IMR-90 (cell line): ENCODE results near the gene LMBRD2. TPM values are rescaled to one million over a fixed set of nuclear protein-coding genes. Genes with fewer than 3 reads are reported as not detected.

Experiments used
- ATAC-seq: fragments of 200-7000 bp; cut with Tn5 transposase; 2 replicates; pipeline ENCODE4 v1.9.1; 2020; ENCODE audit warnings: low read depth, mild to moderate bottlenecking, moderate library complexity
- BruUV-seq: library from RNA; stranded (reverse); fragments of 400-500 nt; replicated peaks from 2 replicates; lab custom pipeline; 2021; lab: Mats Ljungman, UMichigan
- CTCF ChIA-PET: fragments of 300-600 bp; formaldehyde crosslinking; extraction: SDS; loops from one replicate; lab custom pipeline; 2021; ENCODE audit warnings: antibody characterized with exemption; lab: Yijun Ruan, JAX
- POLR2A ChIA-PET: fragments of 300-600 bp; sonication (Branson Sonifier 250); formaldehyde crosslinking; loops from one replicate; lab custom pipeline; 2022; ENCODE audit warnings: antibody characterized with exemption; ENCODE audit not compliant: unreplicated experiment; lab: Charles Lee
- DNase-seq: peaks from one replicate; pipeline ENCODE4 v3.0.0; 2013
- H2AFZ ChIP-seq: replicated peaks from 2 replicates; pipeline ENCODE3; 2013; ENCODE audit warnings: low read length, mild to moderate bottlenecking; ENCODE audit not compliant: poor library complexity
- H2AK5ac ChIP-seq: 2 replicates; pipeline ENCODE4 v1.6.1; 2013; ENCODE audit warnings: low read depth, low read length, inconsistent platforms
- H2AK9ac ChIP-seq: replicated peaks from 2 replicates; pipeline ENCODE3; 2013; ENCODE audit warnings: mild to moderate bottlenecking, low read depth, low read length, moderate library complexity; ENCODE audit not compliant: poor library complexity
- H2BK120ac ChIP-seq: 2 replicates; pipeline ENCODE4 v1.6.1; 2013; ENCODE audit warnings: low read depth, low read length, inconsistent platforms
- H2BK15ac ChIP-seq: 3 replicates; pipeline ENCODE4 v1.6.1; 2013; ENCODE audit warnings: low read depth, low read length, inconsistent platforms
- H2BK20ac ChIP-seq: 2 replicates; pipeline ENCODE4 v1.6.1; 2013; ENCODE audit warnings: low read depth, mild to moderate bottlenecking, inconsistent platforms, low read length, moderate library complexity
- H2BK5ac ChIP-seq: 2 replicates; pipeline ENCODE4 v1.6.1; 2013; ENCODE audit warnings: mild to moderate bottlenecking, low read depth, low read length, inconsistent platforms; ENCODE audit not compliant: poor library complexity, severe bottlenecking
- H3K14ac ChIP-seq: replicated peaks from 2 replicates; pipeline ENCODE4 v1.6.1; 2013; ENCODE audit warnings: low read depth, low read length, inconsistent platforms
- H3K18ac ChIP-seq: 2 replicates; pipeline ENCODE4 v1.6.1; 2013; ENCODE audit warnings: low read depth, low read length, control low read depth
- H3K23ac ChIP-seq: 2 replicates; pipeline ENCODE4 v1.6.1; 2013; ENCODE audit warnings: low read depth, low read length, inconsistent platforms
- H3K27ac ChIP-seq: 2 replicates; pipeline ENCODE4 v1.5.1; 2013; ENCODE audit warnings: mild to moderate bottlenecking, control low read depth, low read length; ENCODE audit not compliant: insufficient read depth
- H3K27me3 ChIP-seq: 2 replicates; pipeline ENCODE4 v1.6.1; 2013; ENCODE audit warnings: low read length; ENCODE audit not compliant: control insufficient read depth, insufficient read depth
- H3K36me3 ChIP-seq: 2 replicates; pipeline ENCODE4 v1.6.1; 2013; ENCODE audit warnings: low read length, mixed read lengths; ENCODE audit not compliant: control insufficient read depth, insufficient read depth
- H3K4ac ChIP-seq: 2 replicates; pipeline ENCODE4 v1.6.1; 2013; ENCODE audit warnings: low read depth, low read length, inconsistent platforms
- H3K4me1 ChIP-seq: 2 replicates; pipeline ENCODE4 v1.6.1; 2013; ENCODE audit warnings: low read length, mixed read lengths; ENCODE audit not compliant: control insufficient read depth, insufficient read depth
- H3K4me2 ChIP-seq: 2 replicates; pipeline ENCODE4 v1.6.1; 2013; ENCODE audit warnings: low read depth, mild to moderate bottlenecking, control low read depth, low read length, moderate library complexity
- H3K4me3 ChIP-seq: 2 replicates; pipeline ENCODE4 v1.5.1; 2013; ENCODE audit warnings: low read depth, mild to moderate bottlenecking, control low read depth, low read length, moderate library complexity; ENCODE audit not compliant: insufficient read depth
- H3K56ac ChIP-seq: 2 replicates; pipeline ENCODE4 v1.6.1; 2013; ENCODE audit warnings: low read length, inconsistent platforms; ENCODE audit not compliant: insufficient read depth; ENCODE audit errors: extremely low read depth
- H3K79me1 ChIP-seq, 2 experiments: 2 replicates each; pipeline ENCODE4 v1.6.1; 2013; ENCODE audit warnings: low read length in 2 of 2, inconsistent platforms in 1 of 2, low read depth in 1 of 2
- H3K9ac ChIP-seq: 2 replicates; pipeline ENCODE4 v1.6.1; 2013; ENCODE audit warnings: low read depth, low read length, control low read depth
- H3K9me1 ChIP-seq: 2 replicates; pipeline ENCODE4 v1.6.1; 2013; ENCODE audit warnings: low read length, inconsistent platforms; ENCODE audit not compliant: insufficient read depth
- H3K9me3 ChIP-seq: 2 replicates; pipeline ENCODE4 v1.6.1; 2013; ENCODE audit warnings: low read length; ENCODE audit not compliant: control insufficient read depth, insufficient read depth
- H4K20me1 ChIP-seq: 2 replicates; pipeline ENCODE4 v1.6.1; 2013; ENCODE audit warnings: low read length, inconsistent platforms; ENCODE audit not compliant: insufficient read depth
- H4K5ac ChIP-seq: 2 replicates; pipeline ENCODE4 v1.6.1; 2013; ENCODE audit warnings: mild to moderate bottlenecking, low read depth, low read length, control low read depth
- H4K8ac ChIP-seq, 2 experiments: 2 replicates each; pipeline ENCODE4 v1.6.1; 2013; ENCODE audit warnings: low read depth in 2 of 2, low read length in 2 of 2, control low read depth in 1 of 2, inconsistent platforms in 1 of 2
- H4K91ac ChIP-seq: 2 replicates; pipeline ENCODE4 v1.6.1; 2013; ENCODE audit warnings: low read depth, low read length, inconsistent platforms; ENCODE audit not compliant: insufficient read depth
- CEBPB ChIP-seq: IDR thresholded peaks from 2 replicates; pipeline ENCODE4 v1.6.1; 2012; ENCODE audit warnings: low read depth, low read length, improper control_type of control experiment
- RAD21 ChIP-seq: IDR thresholded peaks from 2 replicates; pipeline ENCODE4 v1.6.1; 2012; ENCODE audit warnings: low read length, improper control_type of control experiment
- WGBS, 2 experiments: methylation state at CpG; one replicate each; pipeline versions ENCODE4 v1.1.5 to v1.1.7; 2013; ENCODE audit warnings: missing lambda C conversion rate in 2 of 2; ENCODE audit not compliant: insufficient read length in 1 of 2; ENCODE audit errors: extremely low coverage in 2 of 2; 5-methylcytosine and 5-hydroxymethylcytosine counted together
- dilution Hi-C: fragments of 300-500 bp; cut with HindIII; formaldehyde crosslinking; loops from one replicate; pipeline ENCODE4 v1.14.3; 2018; ENCODE audit warnings: low sequenced_read_pairs; ENCODE audit not compliant: unreplicated experiment
- in situ Hi-C: fragments of 300-500 bp; cut with MboI; formaldehyde crosslinking; loops from 3 replicates; pipeline ENCODE4 v1.14.3; 2019; ENCODE audit warnings: low sequenced_read_pairs, inconsistent platforms, mixed read lengths
- intact Hi-C: fragments of 100-400 bp; cut with micrococcal nuclease; formaldehyde crosslinking; loops from 2 replicates; pipeline ENCODE4 v1.10.0; 2022
- polyA plus RNA-seq, 3 experiments: library from polyadenylated mRNA; depleted of rRNA; stranded (reverse); fragments of >200 nt; gene quantifications; 2 replicates each; pipeline ENCODE4 v1.2.3, GENCODE V29; 2012; ENCODE audit warnings: low replicate concordance in 1 of 3
- total RNA-seq: library from RNA; depleted of rRNA; stranded (reverse); fragments of >200 nt; gene quantifications from 2 replicates; pipeline ENCODE4 v1.2.3, GENCODE V29; 2012

The LMBRD2 gene
- total and polyA plus RNA-seq, 2 of the 4 experiments (the other 2 are of a cell fraction), result 1.8 to 5.2 TPM

DNA sequence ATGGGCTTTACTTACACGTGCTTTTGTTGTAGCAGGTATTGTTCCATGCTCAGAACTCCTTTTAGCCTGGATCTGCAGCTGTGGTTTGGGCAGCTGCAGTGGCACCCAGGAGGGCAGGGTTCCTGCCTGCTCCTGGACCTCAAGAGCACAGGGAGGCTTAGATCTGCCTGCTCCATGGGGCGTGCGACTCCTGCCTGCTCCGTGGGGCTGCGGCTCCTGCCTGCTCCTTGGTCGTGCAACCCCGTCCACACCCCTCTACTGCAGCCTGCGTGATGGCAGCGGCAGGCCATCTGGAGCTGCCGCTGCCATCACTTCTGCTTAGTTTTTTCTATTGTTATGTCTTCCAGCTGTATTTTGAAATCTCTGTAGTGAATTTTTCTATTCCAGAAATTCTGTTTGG is 73.3 kb downstream of the LMBRD2 start:
- Histone ChIP-seq H3K23ac (no peak overlapping the region), H3K4me2 (no peak overlapping the region), H3K27ac (no peak overlapping the region), H3K79me1 (no peaks in the 10 kb centered on the region), H2BK5ac (no peak overlapping the region), H2AFZ (no peak overlapping the region), H4K8ac (no peak overlapping the region), H3K36me3 (no peaks in the 10 kb centered on the region), H3K4ac (no peak overlapping the region), H2BK15ac (no peak overlapping the region), H4K5ac (no peak overlapping the region), H3K4me1 (no peaks in the 10 kb centered on the region), H3K9me3 (no peaks in the 10 kb centered on the region), H4K20me1 (no peaks in the 10 kb centered on the region), H3K14ac (no peak overlapping the region), H3K56ac (no peak overlapping the region), H3K9me1 (no peaks in the 10 kb centered on the region), H2BK20ac (no peak overlapping the region), H3K27me3 (peaks cover 6% of the 10 kb centered on the region), H2BK120ac (no peak overlapping the region), H3K18ac (no peak overlapping the region), H3K9ac (no peak overlapping the region), H4K91ac (no peak overlapping the region), H2AK5ac (no peak overlapping the region), H3K4me3 (no peak overlapping the region), H2AK9ac (no peak overlapping the region)
- no TSS peak for BruUV-seq
- no CpG with 5 or more reads among the region's 10 CpGs for WGBS, 2 experiments
- in situ Hi-C loops (no loop called here), dilution Hi-C loops (no loop called here), intact Hi-C loops (loop anchor here (2.0 to 10.0 kb wide), 2 partner anchors 320 to 616 kb away; no protein-coding TSS in a partner anchor)
- TF ChIP-seq CEBPB (no peak), RAD21 (no peak)
- ATAC-seq (no peak), DNase-seq (no peak)
- ChIA-PET CTCF (interaction anchor here (0.5 to 3.7 kb wide), 21 partner anchors 9 to 755 kb away, joined by 3 to 17 read pairs (median 4); partner anchors contain the start of genes NADK2 and RANBP3L), POLR2A (interaction anchor here (0.6 kb wide), 1 partner anchor 79 kb away, joined by 3 read pairs; no protein-coding TSS in a partner anchor)
